T-helper 2 cell (primary cell): ENCODE measurements around the gene ABCC8.
A peak's percentile ranks its signal among the peaks of the same experiment; 100 is the strongest.

ENCODE experiments used
- DNase-seq, 5 experiments: peaks; one replicate each; pipeline versions ENCODE4 v3.0.0 to v3.0.0-alpha.2; 2012 to 2022

The ABCC8 gene

DNA sequence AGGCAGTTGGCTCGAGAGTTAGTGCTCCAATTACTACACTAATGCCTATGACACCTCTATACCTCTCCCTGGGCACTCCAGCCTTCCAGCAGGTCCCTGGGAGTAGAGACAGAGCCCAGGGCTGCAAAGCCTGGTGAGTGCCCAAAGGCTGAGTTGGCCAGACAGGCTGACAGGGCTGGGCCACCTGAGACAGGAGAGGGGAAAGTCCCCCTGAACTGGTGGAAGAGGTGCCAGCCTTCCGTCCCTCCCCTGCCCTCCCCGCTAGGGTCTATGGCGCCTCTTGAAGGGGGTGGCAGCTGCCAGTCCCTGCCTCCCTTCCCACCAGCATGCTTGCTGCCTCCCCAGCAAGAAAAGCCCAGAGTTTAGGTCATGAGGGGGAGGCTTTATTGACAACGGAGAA is 91.2 kb downstream of the ABCC8 start:
- no peak for DNase-seq

DNA sequence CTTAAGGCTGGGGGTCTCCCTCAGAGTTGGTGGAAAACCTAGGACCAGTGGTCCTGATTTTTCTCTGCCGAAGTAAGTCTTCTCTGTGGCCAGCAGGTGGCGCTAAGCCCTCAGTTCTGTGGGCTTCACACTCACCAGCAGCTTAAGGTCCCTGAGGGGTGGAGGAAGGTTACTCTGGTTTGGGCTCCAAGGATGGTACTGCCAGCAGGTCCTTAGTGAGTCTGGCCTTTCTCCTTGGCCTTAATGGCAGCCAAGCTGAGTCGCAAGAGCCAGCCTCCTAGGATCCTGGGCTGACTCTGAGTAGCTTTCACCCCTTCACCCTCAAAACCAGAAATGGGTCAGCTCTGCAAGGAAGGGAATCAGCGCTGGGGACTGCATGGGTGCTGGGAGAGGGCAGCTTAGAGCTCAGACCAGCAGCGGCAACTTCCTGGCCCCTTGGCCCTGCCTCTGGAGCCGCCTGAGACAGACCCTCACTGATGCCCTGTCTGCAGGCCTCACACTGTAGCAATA is 92.6 kb downstream of the ABCC8 start:
- peak; percentile 51 to 82 (median 60) for DNase-seq

DNA sequence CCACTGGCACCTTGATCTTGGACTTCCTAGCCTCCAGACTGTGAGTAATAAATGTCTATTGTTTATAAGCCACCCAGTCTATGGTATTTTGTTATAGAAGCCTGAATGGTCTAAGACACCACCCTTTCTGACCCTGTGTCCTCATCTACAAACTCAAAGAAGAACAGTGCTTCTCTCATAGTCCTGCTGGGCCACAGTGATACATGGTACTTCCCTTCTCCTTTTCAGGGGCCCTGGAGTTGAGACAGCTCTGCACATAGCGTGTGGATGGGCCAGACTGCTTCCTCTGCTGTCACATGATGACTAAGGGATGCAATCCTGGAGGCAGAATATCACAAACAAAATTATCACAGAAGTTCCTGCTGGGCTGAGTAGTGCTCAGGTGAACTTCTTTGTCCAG is 93.2 kb downstream of the ABCC8 start:
- no peak for DNase-seq

DNA sequence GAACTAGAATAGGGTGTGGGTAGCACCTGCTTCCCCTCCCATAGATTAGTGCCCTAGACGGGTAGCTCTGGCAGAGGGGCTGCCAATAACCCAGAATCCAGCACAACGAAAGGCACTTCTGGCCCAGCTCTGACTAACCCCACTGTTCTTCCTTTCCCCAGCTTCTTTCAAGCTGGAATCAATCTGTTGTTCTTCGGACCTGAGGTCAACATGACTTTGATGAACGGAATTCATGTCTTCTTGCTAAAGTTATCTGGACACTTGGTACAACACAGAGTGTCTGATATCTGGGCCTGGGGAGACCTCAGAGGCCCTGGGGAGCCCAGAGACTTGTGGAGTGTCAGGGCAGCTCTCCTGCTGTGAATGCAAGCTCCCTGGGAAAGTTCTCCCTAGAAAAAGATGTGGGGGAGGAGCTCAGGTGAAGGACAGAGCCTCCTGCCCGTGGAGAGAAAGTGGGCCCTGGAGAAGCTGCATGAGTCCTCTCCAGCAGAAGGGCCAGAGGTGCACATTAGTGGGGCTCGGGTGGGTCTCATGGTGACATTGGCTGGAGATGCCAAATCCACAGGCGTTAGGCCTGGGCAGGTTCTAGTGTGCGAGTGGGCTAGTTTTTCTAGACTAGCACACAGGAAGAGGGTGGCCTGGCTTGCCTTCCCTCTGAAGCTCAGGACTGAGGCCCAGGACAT is 94.5 kb downstream of the ABCC8 start:
- no peak for DNase-seq

DNA sequence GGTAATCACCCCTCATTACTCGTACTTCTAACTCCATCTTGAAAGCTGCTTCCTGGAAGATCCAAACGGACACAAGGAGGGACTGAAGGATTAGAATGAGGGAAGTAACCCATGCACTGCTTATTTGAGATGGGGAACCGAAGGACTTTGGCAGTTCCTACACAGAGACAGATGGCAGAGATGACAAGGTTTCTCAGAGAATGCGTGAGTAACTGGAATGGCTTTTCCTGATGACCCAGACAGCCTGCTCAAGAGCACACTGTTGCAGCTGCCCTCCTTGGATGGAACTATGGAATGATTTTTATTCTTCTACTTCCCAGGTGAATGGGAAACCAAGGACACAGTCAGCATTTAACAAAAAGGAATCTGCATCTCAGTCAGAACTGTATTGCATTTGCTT is 95.5 kb downstream of the ABCC8 start:
- no peak for DNase-seq

DNA sequence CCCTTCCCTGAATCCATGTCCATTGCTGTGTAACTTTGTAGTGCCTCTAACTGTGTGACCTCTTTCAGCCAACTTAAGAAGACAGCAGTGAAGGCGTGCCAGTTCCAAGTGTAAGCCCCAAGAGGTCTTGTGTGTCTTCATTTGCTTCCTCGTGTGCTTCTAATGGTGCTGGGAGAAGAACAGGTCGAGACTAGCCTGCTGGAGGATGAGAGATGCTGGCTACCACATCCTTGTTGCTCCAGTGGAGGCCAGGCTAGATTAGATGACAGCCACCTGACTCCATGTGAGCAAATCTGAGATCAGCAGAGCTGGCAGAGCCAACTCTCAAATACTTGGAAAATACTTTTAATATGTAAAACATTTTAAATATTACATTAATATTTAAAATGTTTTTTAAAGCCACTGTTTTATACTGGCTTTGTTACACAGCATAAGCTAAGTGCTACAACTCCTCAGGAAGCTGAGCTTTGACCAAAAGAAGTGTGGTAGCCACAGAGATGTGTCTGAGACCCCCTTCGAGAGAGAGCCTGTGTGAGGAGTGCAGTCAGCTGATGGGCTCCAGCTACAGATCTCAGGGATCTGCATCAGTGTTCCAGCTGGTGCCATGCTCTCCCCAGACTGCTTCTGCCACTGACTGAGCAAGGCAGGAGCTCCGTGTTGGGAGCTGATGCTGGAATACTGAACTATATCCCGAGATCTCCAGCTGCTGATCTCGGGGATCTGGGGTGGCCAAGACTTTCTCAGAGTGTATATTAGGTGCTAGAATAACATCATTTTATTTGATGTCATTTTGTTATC is 97.1 kb downstream of the ABCC8 start:
- DNase-seq = no peak

DNA sequence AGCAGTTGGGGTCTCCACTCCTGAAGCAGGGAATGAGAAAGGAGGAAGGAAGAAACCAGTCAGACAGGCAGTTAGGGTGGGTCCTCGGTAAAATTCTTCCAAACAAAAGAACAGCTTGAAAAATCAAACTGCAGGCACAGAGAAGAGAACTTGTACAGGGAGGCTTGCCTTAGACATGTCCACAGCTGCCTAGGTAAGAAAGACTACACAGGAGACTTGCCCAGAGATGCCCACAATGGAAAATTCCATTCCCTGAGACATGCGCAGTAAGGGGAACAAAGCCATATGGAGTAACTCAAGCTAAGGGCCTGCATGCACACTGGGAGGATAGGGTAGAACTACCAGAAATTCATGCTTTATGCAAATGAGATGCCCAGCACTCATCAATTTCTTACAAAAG is 98.0 kb downstream of the ABCC8 start:
- no peak for DNase-seq

DNA sequence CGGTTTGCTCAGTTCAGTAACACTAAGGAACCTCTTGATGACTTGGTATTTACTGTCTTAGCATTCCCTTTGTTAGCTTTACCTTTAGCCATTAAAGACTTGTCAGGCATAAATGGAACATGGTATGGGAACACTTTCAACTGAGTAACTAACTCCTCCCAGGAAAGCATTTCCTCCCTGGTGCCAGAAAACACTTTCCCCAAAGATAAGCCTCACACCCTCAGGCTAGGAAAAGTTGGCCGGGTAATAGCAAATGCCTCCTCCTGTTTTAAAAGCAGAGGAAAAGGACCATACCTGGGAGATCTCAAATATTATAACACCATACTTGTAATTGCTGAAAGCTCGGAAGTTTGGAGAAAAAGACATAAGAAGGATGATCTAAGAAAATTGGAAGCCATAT is 100.2 kb downstream of the ABCC8 start:
- DNase-seq = no peak

DNA sequence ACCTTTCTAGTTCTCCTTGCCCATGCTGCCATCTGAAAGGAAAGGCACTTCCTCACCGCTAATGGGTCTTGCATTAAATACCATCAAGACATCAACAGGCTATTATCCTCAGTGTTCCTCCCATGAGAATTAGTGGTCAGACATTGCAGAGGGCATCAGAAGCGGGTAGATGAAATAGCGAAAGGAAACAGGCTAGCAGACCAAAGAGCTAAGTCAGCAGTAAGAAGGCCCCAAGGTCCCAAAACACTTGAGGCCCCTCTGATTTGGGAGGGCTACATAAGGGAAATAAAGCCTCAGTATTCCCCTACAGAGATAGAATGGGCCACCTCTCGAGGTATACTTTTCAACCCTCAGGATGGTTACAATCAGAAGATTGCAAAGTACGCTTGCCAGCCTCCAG is 101.1 kb downstream of the ABCC8 start:
- no peak for DNase-seq

DNA sequence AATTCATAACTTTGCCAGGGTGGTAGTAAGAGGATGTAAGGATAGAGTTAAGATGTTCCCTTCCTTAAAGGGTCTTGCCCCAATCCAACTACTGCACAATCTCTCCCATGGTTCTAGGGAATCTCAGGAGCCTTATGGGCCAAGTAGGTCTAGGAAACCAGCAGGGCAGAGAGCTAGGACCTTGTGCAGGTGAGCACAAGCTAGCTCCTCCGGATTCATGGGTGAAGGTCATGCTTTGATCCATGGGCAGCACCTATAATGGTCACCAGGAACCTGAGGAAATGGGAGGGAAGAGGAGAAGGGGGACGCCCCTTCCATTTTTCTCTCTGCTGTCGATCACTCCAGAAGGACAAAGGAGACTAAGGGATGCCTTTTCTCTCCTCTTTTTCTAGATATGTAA is 105.0 kb downstream of the ABCC8 start:
- DNase-seq = no peak

DNA sequence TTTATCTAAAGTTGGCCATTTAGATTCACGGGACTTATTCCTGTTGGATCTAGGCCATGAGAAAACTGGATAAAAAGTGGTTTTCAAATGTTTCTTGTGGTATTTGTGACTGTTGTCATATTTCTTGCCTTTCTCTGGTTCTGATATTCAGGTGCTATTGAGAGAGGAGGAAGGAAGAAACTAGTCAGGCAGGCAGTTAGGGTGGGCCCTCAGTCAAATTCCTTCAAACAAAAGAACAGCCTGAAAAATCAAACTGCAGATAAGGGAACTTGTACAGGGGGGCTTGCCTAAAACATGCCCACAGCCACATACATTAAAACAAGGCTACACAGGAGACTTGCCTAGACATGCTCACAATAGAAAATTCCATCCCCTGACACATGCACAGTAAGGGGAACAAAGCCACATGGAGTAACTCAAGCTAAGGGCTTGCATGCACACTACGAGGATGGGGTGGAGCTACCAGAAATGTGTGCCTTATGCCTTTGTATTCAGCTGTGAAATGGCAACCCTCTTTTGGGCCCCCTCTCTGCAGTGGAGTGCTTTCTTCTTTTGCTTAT is 106.9 kb downstream of the ABCC8 start:
- no peak for DNase-seq

DNA sequence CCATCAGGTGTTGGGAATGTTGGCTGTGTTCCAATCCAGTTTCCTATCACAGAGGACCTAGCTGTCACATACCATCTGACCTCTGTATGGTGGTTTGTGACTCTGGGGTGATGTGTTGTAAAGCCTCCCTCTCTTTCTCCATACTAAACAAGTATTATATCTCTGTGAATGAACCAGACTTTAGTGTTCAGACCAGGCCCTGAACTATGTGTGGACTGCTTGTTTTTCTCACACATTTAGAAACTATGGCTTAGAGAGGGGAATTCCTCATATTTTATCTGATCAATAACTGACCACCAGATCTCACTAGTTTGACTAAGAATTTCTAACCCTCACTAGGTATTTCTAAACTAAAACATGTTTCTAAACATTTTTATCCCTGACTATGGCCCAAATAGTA is 107.6 kb downstream of the ABCC8 start:
- no peak for DNase-seq

DNA sequence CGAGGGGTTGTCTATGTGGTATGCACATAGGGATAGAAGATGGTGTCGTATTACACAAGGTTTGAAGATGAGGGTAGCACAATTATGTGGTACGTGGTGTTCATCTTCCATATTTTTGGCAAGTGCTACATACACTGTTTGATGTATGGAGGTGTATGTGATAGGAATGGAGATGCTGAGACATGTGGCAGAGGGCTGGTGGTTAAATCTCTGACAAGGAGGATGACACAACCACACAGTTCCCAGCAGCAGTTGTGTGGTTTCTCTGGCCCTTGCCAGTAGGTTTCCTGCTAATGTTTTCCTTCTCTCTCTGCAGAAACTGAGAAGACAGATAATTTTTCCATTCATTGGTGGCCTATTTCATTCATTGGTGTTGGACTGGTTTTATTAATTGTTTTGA is 108.1 kb downstream of the ABCC8 start:
- DNase-seq = peak in 1 of 5 experiments; percentile 45

DNA sequence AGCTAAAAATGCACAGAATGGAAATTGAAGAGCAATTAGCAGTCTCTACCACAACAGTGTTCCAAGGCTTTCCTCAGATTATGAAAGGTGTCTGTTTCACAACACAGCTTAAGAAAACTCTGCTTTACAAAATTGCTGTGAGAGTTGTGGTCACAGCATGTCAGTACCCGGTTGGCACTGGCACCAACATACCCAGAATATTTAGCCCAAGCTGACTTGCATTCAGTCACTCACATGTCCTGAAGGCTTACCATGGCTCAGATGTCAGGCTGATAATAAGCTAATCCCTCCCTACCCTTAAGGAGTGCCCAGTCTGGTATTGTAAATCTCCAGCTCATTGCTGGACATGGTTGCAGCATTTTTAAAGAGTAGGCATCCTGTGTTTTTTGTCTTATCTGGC is 110.2 kb downstream of the ABCC8 start:
- no peak for DNase-seq

DNA sequence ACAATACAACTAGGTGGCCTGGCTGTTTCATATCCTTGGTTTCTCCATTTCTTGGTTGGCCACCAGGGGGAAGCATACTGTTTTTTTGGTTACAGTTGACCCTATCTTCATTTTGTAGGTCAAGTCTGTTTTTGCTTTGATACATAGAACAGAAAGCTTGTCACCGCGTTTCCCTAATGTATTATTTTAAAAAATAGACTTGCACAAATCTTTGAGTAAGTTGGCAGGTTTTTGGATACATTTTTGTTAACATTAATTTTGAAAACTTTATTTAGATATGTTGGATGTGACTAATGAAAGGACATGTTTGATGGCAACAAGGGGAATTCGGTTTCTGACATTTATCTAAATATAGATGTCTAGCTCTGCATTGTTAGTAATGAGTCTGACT is 122.0 kb downstream of the ABCC8 start:
- peak in 4 of 5 experiments; percentile 7 to 66 (median 40) for DNase-seq

DNA sequence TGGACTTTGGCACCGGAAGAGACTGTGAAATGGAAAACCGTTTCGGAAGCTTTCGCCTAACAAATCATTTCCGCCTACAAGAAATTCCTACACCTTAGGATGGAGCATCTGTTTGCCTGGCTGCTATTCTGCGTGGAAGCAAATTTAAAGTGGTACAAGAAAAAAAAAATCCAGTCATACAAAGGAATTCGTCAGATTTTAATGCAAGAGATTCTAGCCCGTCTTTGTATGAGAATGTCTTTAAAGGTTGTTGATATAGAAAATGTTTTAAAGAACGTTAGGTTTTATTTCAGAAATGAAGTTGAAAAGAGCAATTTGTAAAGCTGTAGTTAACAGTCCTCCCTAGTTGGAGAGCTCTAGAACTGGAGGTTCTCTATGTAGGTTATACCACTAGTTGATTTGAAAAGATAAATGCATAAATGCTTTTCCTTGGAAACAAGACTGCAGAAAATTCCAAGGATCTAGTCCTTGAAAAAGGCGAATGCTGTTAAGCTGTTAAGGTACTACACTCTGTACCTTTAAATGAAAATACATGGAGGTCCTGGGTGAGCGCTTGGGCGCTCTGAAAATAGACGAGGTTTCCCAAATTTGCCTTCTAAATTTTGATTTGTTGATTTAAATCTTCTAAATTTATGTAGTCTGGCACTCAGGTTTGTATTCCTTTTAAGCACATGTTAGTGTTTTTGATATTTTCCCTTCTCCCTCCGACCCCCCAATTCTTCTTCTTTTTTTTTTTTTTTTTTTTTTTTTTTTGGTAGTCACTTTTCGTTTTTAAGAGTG is 122.6 kb downstream of the ABCC8 start:
- no peak for DNase-seq

DNA sequence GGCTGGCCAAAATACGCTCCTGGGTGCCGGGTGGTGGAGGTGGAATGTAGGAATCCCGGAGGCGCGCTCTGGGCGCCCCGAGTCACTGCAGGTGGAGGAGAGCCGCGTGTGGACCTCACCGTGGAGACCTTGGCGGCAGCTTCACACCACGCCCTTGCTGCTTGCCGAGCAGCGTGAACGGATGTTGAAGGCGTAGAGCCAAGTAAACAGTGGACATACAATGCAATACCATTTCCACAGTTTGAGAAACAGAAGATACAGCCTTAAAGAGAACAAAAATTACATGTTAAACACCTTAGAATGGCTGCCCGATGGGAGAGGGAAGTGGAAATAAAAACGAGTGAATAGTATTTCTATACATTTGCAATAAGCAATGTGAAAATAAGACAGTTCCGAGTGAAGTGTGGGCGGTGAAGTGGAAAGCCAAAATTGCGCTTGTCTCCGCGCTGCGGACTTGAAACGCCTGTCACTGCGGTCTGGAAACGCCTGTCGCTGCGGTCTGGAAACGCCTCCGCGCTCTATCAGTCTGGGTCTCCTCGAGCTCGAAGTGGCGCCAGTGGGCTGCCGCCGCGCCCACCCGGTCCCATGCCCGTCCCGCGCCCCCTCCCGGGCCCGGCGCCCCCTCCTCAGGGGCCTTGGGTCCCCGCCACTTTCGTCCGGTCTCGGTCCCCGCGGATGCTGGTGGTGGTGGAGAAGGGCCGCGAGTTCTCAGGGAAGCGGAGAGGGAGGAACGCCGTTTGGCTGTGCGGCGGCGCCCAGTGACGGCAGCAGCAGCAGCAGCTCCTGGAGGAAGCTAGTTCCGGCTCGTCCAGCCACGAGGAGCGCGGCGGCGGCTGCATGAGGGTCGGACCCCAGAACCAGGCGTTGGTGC is 123.5 kb downstream of the ABCC8 start:
- peak; percentile 20 to 70 (median 29) for DNase-seq

DNA sequence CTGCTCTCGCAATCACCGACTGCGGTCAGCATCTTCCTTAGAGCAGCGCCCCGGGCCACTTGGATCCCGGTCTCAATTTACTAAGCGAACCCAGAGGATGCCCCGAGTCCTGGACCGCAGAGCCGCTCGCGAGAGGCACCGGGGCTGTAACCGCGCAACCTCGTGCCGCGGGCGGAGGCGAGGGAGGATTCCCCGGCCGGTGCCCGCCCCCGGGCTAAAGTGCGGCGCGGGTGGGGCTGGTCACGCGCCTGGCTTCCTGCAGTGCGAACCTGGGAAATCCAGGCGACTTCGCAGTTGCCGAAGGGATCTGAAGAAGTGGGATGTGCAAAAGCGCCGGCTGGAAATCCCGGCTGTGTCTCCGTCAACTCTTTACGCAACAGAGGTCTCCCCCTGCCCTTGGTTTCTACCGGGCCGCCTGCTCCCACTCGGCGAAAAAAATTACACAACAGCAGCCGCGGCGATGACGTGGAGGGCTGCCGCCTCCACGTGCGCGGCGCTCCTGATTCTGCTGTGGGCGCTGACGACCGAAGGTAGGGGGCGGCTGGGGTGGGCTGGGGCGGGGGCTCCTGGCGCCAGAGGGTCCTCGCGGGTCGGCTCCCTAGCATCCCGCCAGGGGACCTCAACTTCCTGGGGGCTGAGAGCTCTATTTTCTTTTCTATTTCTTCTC is 125.0 kb downstream of the ABCC8 start, which contains the start of gene NCR3LG1:
TSS of gene NCR3LG1 (plus strand) at position 291 of the 667 bp plus-strand sequence. CDS start at position 461, 170 bp downstream.
- peak; percentile 25 to 78 (median 38) for DNase-seq

DNA sequence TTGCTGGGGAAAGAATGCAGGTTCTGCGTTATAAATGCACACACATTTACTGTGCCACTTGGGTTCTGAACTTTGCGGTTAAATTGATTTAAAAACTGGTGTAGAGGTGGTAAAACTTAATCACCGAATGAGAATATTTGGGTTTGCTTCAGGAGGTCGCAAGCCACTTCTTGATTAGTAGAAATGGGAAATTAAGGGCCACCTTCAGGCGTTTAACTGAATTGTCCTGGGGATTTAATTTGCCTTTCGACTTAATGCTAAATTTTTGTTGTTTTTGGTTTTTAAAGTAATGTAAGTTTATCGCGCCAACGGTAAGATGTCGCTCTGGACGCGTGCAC is 125.5 kb downstream of the ABCC8 start:
- no peak for DNase-seq

DNA sequence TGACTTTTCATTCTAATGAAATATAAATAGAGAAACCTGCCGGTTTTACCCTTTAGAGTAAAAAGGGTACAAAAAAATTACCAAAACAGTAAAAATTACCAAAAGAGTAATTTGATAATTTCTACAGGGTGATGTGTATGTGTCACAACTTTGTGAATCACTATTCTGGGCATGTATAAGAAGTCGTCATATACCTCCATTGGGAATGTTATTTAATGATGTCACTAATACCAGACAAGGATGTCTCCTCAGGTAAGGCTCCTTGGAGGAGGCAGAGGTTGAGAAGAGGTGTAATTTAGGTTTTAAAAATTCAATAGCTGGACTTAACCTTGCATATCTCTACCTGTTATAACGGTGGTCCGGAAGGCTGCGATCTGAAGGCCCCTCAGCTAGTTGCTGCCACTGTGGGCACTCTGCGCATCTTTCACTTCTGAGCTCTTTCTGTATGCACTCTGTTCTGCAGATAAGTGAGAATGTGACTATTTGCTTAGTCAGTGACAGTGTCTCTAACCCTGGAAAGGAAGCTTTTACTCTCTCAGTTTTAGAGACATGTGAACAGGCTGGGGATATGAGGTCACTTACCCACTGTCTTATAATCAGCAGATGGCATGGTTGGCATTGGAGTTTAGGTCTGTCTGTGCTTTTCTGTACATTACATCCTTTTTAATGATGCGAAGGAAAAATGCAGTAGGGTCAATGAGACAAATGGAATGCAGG is 126.0 kb downstream of the ABCC8 start:
- no peak for DNase-seq

DNA sequence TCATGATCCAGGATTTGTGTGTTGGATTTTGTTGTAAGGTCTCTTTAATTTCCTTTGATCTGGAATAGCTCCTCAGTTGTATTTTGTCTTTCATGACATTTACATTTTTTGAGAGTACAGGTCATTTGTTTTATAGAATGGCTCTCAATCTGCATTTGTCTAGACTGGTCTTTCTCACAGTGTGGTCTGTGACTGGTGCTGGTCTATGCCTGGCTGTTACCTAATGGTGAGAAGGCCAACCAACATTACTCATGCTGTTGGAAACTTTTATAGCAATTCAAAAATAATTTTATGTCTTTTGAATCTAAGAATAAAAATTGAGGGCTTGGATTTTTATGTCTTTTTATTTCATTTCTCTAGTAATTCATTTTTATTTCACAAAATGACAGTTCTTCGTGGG is 129.0 kb downstream of the ABCC8 start:
- DNase-seq = no peak
